ENCODE results near the gene COMMD8.

DNA sequence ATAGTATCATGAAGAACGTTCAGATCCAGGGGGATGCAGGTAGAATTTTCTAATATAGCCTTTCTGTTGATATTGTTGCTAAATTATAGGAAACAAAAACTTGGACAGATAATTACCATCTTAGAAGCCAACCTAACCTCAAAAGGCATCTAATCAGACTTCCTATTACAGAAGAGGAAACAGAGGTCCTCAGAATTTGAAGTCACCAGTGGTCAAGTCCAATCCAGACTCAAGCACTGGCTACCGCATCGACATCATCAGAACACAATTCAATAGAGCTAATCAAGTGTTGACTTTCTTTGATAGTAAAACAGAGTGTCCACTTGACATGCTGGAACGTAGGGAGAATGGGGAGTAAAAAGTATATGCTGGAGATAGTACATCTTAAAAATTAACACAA is 11.3 kb upstream of the COMMD8 start:
- TF ChIP-seq POLR2A (IDR thresholded peaks at IDR 0.05; ENCODE audit: low read length) (no peak), RCOR1 (IDR thresholded peaks at IDR 0.05; ENCODE audit: low read depth, low read length) (no peak), TP53 (CRISPR knock-in tag; IDR thresholded peaks at IDR 0.05) (no peak), ZFP36 (IDR thresholded peaks at IDR 0.05; ENCODE audit: borderline replicate concordance, partially characterized antibody) (no peak), CTCF (IDR thresholded peaks at IDR 0.05) (no peak), MYC (IDR thresholded peaks at IDR 0.05; ENCODE audit: borderline replicate concordance, low read length) (no peak), ZC3H11A (IDR thresholded peaks at IDR 0.05) (no peak), RNF2 (IDR thresholded peaks at IDR 0.05; ENCODE audit: borderline replicate concordance, low read depth) (no peak), BHLHE40 (IDR thresholded peaks at IDR 0.05; ENCODE audit: low read depth, low read length) (no peak), RFX5 (IDR thresholded peaks at IDR 0.05) (no peak), EP300 (IDR thresholded peaks at IDR 0.05) (no peak)
- TF ChIP-seq, protein P1, sequence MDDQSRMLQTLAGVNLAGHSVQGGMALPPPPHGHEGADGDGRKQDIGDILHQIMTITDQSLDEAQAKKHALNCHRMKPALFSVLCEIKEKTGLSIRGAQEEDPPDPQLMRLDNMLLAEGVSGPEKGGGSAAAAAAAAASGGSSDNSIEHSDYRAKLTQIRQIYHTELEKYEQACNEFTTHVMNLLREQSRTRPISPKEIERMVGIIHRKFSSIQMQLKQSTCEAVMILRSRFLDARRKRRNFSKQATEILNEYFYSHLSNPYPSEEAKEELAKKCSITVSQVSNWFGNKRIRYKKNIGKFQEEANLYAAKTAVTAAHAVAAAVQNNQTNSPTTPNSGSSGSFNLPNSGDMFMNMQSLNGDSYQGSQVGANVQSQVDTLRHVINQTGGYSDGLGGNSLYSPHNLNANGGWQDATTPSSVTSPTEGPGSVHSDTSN (IDR thresholded peaks at IDR 0.05): no peak
- TF ChIP-seq, protein P2, sequence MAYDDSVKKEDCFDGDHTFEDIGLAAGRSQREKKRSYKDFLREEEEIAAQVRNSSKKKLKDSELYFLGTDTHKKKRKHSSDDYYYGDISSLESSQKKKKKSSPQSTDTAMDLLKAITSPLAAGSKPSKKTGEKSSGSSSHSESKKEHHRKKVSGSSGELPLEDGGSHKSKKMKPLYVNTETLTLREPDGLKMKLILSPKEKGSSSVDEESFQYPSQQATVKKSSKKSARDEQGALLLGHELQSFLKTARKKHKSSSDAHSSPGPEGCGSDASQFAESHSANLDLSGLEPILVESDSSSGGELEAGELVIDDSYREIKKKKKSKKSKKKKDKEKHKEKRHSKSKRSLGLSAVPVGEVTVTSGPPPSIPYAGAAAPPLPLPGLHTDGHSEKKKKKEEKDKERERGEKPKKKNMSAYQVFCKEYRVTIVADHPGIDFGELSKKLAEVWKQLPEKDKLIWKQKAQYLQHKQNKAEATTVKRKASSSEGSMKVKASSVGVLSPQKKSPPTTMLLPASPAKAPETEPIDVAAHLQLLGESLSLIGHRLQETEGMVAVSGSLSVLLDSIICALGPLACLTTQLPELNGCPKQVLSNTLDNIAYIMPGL (CRISPR knock-in tag; IDR thresholded peaks at IDR 0.05; ENCODE audit: borderline replicate concordance): no peak
- TF ChIP-seq, protein P3, sequence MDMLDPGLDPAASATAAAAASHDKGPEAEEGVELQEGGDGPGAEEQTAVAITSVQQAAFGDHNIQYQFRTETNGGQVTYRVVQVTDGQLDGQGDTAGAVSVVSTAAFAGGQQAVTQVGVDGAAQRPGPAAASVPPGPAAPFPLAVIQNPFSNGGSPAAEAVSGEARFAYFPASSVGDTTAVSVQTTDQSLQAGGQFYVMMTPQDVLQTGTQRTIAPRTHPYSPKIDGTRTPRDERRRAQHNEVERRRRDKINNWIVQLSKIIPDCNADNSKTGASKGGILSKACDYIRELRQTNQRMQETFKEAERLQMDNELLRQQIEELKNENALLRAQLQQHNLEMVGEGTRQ (IDR thresholded peaks at IDR 0.05): no peak

All from A549 (cell line).